BLaER1 treated with 17β-estradiol and CSF1 and Interleukin-3, amounts not matched to agents 10 nM and 100 nM (cell line): ENCODE data around the gene SLC2A14.
"Not testable (repeated sequence)": the region's sequence is repeated elsewhere in the genome, so short reads cannot be mapped to it uniquely, and the experiment has no call there.

Experiments
- H3K27ac ChIP-seq, 11 experiments: shearing (Covaris generic); formaldehyde crosslinking; 2 replicates each; pipeline ENCODE4 v1.8.1; 2022
- H3K27me3 ChIP-seq, 11 experiments: shearing (Covaris generic); formaldehyde crosslinking; 2 replicates each; pipeline ENCODE4 v1.8.1; 2022
- H3K36me3 ChIP-seq, 11 experiments: shearing (Covaris generic); formaldehyde crosslinking; 2 replicates each; pipeline ENCODE4 v1.8.1; 2022
- H3K4me1 ChIP-seq, 10 experiments: shearing (Covaris generic); formaldehyde crosslinking; 2 replicates each; pipeline ENCODE4 v1.8.1; 2022
- H3K4me2 ChIP-seq, 11 experiments: shearing (Covaris generic); formaldehyde crosslinking; 2 replicates each; pipeline ENCODE4 v1.8.1; 2022
- H3K4me3 ChIP-seq, 10 experiments: shearing (Covaris generic); formaldehyde crosslinking; 2 replicates each; pipeline ENCODE4 v1.8.1; 2022
- H3K9ac ChIP-seq, 11 experiments: shearing (Covaris generic); formaldehyde crosslinking; 2 replicates each; pipeline ENCODE4 v1.8.1; 2022
- H3K9me3 ChIP-seq, 11 experiments: shearing (Covaris generic); formaldehyde crosslinking; replicated peaks in 1 of 11; 2 replicates each; pipeline ENCODE4 v1.8.1; 2022
- H4K20me1 ChIP-seq, 11 experiments: shearing (Covaris generic); formaldehyde crosslinking; 2 replicates each; pipeline ENCODE4 v1.8.1; 2022
- Cebpa-rat ChIP-seq, 11 experiments: shearing (Covaris generic); IDR thresholded peaks; 2 replicates each; pipeline ENCODE4 v1.8.1; 2022

The SLC2A14 gene

DNA sequence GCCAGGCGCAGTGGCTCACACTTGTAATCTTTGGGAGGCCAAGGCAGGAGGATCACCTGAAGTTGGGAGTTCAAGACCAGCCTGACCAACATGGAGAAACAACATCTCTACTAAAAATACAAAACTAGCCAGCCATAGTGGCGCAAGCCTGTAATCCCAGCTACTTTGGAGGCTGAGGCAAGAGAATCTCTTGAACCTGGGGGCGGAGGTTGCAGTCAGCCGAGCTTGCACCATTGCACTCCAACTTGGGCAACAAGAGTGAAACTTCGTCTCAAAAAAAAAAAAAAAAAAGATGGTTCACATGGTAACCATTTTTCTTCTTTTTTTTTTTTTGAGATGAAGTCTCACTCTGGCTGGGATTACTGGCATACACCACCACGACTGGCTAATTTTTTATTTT is 35.3 kb downstream of the SLC2A14 start:
- no peak overlapping the region for H3K27ac ChIP-seq

DNA sequence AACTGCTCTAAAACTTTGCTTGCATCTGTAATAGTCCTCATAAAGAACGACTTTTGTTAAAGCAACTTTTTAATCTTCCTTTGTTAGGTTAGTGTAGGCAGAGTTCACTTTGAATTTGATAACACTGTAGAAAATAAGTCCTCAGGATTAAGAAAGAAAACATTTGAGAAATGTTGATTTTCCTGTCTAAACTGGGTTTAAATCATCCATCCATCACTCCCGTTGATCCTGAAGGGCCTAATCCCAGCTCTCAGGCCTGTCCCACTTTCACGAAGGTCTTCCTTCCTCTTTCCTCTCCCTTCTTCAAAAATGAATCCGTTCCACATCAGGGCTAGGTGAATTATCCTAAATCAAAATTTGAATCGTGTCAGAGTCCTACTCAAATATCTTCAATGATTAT is 36.9 kb downstream of the SLC2A14 start:
- Histone ChIP-seq H3K36me3 (no peaks in the 10 kb centered on the region), H3K27me3 (no peaks in the 10 kb centered on the region), H4K20me1 (no peaks in the 10 kb centered on the region), H3K9ac (no peak overlapping the region), H3K4me2 (no peak overlapping the region), H3K9me3 (no peaks in the 10 kb centered on the region), H3K27ac (no peak overlapping the region; a peak in 1 of 22 replicates), H3K4me1 (peaks cover 0 to 18% (median 7%) of the 10 kb centered on the region in 10 experiments; a peak in 12 of 20 replicates), H3K4me3 (no peak overlapping the region)
- TF ChIP-seq Cebpa-rat (IDR thresholded peaks at IDR 0.05), result no peak

More for the DNA sequence above, 35.3 kb downstream of the SLC2A14 start:
- no peak overlapping the region for H3K9ac ChIP-seq
- H3K4me1 ChIP-seq, result peaks cover 0 to 22% (median 8%) of the 10 kb centered on the region in 10 experiments; a peak in 15 of 20 replicates
- H3K27me3 ChIP-seq, result no peaks in the 10 kb centered on the region
- TF ChIP-seq Cebpa-rat (IDR thresholded peaks at IDR 0.05), result no peak
- H3K4me2 ChIP-seq, result no peak overlapping the region
- no peaks in the 10 kb centered on the region for H3K36me3 ChIP-seq
- no peaks in the 10 kb centered on the region for H3K9me3 ChIP-seq
- H4K20me1 ChIP-seq, result no peaks in the 10 kb centered on the region
- H3K4me3 ChIP-seq, result no peak overlapping the region

DNA sequence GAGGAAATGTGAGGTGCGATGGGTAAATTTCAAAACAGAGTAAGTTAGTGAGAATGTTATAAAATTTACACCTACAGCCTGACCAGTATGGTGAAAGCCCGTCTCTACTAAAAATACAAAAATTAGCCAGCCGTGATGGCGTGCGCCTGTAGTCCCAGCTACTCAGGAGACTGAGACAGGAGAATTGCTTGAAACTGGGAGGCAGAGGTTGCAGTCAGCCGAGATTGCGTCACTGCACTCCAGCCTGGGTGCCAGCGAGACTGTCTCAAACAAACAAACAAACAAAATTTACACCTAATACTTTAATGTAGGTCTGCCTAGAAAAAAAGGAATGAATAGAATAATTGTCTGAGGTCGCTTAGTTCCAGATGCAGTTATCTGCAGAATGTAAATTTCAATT is 37.6 kb downstream of the SLC2A14 start:
- Histone ChIP-seq H3K4me1 (peaks cover 0 to 18% (median 7%) of the 10 kb centered on the region in 10 experiments; a peak in 12 of 20 replicates), H3K9ac (no peak overlapping the region), H3K4me3 (no peak overlapping the region), H3K9me3 (no peaks in the 10 kb centered on the region), H4K20me1 (no peaks in the 10 kb centered on the region), H3K27me3 (no peaks in the 10 kb centered on the region), H3K27ac (no peak overlapping the region), H3K4me2 (no peak overlapping the region), H3K36me3 (no peaks in the 10 kb centered on the region)
- no peak for TF ChIP-seq Cebpa-rat (IDR thresholded peaks at IDR 0.05)

DNA sequence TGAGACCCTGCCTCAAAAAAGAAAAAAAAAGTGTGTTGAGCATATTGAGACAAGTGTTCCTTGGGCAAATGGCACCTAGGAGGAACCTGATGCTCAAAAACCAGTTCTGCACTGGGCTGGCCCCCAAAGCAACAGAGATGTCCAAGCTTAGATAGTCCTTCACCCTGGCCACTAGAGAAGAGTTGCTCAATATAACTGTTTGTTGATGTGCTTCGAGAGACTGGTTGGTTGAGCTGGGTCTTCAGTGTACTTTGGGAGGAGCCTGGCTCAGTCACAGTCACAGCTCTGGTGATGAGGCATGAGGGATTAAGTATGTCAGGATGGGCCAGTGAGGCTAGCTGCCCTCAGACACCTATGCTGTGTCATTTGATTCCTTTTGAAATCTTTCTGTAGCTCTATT is 38.0 kb downstream of the SLC2A14 start:
- H3K27me3 ChIP-seq, result no peaks in the 10 kb centered on the region
- no peaks in the 10 kb centered on the region for H3K36me3 ChIP-seq
- H3K27ac ChIP-seq, result no peak overlapping the region
- H3K4me1 ChIP-seq, result peaks cover 0 to 18% (median 7%) of the 10 kb centered on the region in 10 experiments; a peak in 12 of 20 replicates
- no peak for TF ChIP-seq Cebpa-rat (IDR thresholded peaks at IDR 0.05)
- no peaks in the 10 kb centered on the region for H3K9me3 ChIP-seq
- no peak overlapping the region for H3K4me3 ChIP-seq
- no peak overlapping the region for H3K9ac ChIP-seq
- no peaks in the 10 kb centered on the region for H4K20me1 ChIP-seq
- H3K4me2 ChIP-seq, result no peak overlapping the region

DNA sequence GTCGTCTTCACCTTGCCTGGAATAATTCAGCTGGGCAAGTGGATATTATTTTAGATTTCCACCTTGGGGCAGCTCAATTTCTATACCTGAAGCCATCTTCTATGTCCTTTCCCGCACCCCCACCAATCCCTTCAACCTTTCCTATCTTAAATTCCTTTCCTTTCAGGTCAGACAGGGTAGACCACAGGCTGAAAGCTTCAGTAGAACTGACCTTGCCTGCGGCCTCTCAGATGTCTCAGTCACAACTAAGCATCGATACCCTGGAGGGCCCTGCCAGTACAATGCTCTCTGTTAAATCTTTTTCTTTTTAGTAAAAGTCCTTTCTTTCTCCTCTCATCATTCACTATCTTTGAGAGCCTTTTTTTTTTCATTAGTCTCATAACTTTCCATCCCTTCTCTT is 38.9 kb downstream of the SLC2A14 start:
- no peaks in the 10 kb centered on the region for H3K9me3 ChIP-seq
- H3K4me3 ChIP-seq, result no peak overlapping the region
- no peak overlapping the region for H3K4me2 ChIP-seq
- H3K36me3 ChIP-seq, result no peaks in the 10 kb centered on the region
- no peaks in the 10 kb centered on the region for H3K27me3 ChIP-seq
- no peaks in the 10 kb centered on the region for H4K20me1 ChIP-seq
- no peak overlapping the region for H3K27ac ChIP-seq
- no peak overlapping the region for H3K9ac ChIP-seq
- TF ChIP-seq Cebpa-rat (IDR thresholded peaks at IDR 0.05), result no peak
- peaks cover 0 to 18% (median 7%) of the 10 kb centered on the region in 10 experiments; a peak in 12 of 20 replicates for H3K4me1 ChIP-seq

DNA sequence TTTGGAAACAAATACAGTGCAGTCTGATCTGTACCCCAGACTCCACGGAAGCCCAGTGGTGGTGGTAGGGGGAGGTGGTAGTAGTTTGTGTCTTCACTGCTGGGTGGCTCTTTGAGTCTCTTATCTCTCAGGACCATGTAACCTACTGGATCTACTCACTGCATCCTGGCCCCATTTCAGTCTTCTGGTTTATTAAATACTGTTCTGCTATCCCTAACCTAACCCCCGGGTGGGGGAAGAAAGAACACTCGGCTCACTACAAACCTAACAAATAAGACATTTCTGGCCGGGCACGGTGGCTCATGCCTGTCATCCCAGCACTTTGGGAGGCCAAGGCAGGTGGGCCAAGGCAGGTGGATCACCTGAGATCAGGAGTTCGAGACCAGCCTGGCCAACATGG is 39.5 kb downstream of the SLC2A14 start:
- not testable (repeated sequence) for H3K4me3 ChIP-seq, H3K9me3 ChIP-seq, H3K9ac ChIP-seq, H3K27me3 ChIP-seq, H3K27ac ChIP-seq, H3K4me2 ChIP-seq, H4K20me1 ChIP-seq, H3K36me3 ChIP-seq
- H3K4me1 ChIP-seq, result peaks cover 0 to 18% (median 7%) of the 10 kb centered on the region in 10 experiments; a peak in 12 of 20 replicates

DNA sequence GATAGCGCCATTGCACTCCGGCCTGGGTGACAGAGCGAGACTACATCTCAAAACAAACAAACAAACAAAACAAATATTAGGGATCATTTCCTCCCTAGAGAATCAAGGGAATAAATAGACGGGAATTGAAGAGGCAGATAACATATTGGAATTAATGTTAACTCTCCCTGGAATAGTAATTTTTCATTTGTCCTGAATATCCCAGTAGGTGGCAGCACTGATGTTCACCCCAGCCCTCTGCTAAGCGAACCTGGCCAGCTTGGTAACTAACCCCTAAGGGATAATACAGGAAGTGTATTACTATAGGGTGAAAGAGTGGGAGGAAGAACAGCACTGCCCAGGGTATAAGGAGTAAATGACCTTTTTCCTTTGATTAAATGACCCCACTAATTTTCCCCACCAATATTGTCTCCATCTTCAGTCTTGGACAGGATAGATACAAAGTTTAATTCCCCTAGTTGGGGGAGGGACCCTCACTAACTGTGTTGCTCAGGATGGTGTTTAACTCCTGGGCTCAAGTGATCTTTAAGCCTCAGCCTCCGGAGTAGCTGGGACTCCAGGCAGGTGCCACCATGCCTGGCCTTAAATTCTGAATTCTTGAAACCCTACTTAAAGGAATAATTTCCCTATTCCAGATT is 40.5 kb downstream of the SLC2A14 start:
- H3K4me1 ChIP-seq, result peaks cover 0 to 18% (median 7%) of the 10 kb centered on the region in 10 experiments; a peak in 12 of 20 replicates
- H3K27ac ChIP-seq, result no peak overlapping the region; a peak in 1 of 22 replicates
- no peak overlapping the region for H3K9ac ChIP-seq
- no peaks in the 10 kb centered on the region for H4K20me1 ChIP-seq
- no peaks in the 10 kb centered on the region for H3K27me3 ChIP-seq
- H3K4me3 ChIP-seq, result no peak overlapping the region
- TF ChIP-seq Cebpa-rat (IDR thresholded peaks at IDR 0.05), result no peak
- H3K36me3 ChIP-seq, result no peaks in the 10 kb centered on the region
- H3K4me2 ChIP-seq, result peak overlapping the region in 4 of 11 experiments; percentile 14 to 38 (median 23); a peak in 6 of 22 replicates
- no peaks in the 10 kb centered on the region for H3K9me3 ChIP-seq

DNA sequence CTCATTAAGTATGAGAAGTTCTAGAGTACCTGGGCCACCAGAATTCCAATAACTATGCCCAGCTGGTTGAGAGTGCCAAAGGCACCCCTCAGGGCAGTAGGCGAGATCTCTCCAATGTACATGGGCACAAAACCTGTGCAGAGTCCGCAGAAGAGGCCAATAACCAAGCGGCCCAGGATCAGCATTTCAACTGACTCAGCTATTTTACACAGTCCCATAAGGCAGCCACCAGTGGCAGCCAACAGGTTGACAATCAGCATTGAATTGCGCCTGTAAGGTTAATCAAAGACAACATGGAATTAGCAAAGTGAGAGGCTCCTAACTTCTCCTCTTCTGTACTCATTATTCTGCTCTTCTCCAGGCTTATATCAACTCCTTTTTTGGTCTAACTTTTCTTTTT is 43.0 kb downstream of the SLC2A14 start:
- H3K27ac ChIP-seq, H3K27me3 ChIP-seq, H3K36me3 ChIP-seq, H4K20me1 ChIP-seq, H3K9me3 ChIP-seq, H3K4me1 ChIP-seq, H3K4me2 ChIP-seq, H3K9ac ChIP-seq, H3K4me3 ChIP-seq: not testable (repeated sequence)

DNA sequence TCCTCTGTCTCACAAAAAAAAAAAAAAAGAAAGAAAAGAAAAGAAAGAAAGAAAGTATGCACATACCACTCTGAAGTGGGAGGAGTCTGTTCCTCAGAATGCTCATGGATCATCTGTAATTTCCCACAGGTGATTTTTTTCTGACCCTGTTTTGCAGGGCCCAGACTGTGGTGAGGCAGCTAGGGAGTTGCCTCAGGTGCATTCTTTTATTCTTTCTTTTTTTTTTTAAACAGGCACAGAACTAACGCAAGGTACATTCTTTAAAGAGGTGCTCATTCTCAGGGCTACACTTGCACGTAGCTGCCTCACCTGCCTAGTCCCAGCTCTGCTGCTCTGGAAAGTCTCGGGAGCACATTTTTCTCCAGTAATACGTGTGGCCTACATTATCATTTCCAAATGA is 47.0 kb downstream of the SLC2A14 start:
- H3K36me3 ChIP-seq, H3K4me1 ChIP-seq, H3K4me2 ChIP-seq, H3K27ac ChIP-seq, H3K9me3 ChIP-seq, H4K20me1 ChIP-seq, H3K4me3 ChIP-seq, H3K9ac ChIP-seq, H3K27me3 ChIP-seq: not testable (repeated sequence)

DNA sequence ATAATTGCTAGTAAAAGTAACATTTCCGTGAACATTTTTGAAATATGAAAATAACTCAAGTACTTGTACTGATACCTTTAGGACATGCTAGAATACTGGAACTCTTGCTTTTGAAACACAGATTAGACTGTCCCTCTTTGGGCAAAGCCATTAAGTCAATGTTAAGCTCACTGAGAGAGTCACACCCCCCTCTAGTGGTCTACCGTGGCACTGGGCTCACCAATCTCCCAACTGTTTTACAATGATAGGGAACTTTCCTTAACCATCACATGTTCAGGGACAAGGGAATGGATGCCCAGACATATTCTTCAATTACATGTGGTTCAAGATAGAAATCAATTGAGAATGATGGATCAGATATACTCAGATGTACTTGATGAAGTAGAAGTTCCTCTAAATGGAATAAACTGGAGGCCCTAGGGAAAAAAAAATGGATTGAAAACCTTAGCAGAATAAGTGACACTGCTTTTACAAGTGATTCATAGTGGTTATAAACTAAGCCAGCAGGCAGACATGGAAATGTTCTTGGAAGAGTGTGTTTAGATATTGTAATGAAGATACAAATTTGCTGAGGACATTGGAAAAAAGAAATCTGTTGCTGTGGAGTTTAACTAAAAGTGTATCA is 65.7 kb downstream of the SLC2A14 start:
- Histone ChIP-seq H3K9me3 (no peaks in the 10 kb centered on the region), H3K36me3 (no peaks in the 10 kb centered on the region), H3K27ac (no peak overlapping the region), H4K20me1 (no peaks in the 10 kb centered on the region), H3K27me3 (no peaks in the 10 kb centered on the region), H3K4me2 (no peak overlapping the region), H3K4me3 (no peak overlapping the region), H3K9ac (no peak overlapping the region), H3K4me1 (peaks cover 0 to 6% (median 5%) of the 10 kb centered on the region in 10 experiments; a peak in 7 of 20 replicates)
- no peak for TF ChIP-seq Cebpa-rat (IDR thresholded peaks at IDR 0.05)

DNA sequence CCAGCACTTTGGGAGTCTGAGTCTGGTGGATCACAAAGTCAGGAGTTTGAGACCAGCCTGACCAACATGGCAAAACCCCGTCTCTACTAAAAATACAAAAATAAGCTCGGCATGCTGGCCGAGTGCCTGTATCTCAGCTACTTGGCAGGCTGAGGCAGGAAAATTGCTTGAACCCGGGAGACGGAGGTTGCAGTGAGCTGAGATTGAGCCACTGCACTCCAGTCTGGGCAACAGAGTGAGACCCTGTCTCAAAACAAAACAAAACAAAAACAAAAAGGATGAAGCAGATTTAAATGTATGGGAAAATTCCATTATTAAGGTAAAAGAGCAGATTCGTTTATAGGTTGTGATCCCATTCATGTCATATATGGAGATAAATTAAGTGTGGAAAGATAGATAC is 66.4 kb downstream of the SLC2A14 start:
- H3K27me3 ChIP-seq, H3K4me3 ChIP-seq, H3K9me3 ChIP-seq, H3K4me2 ChIP-seq, H3K27ac ChIP-seq, H4K20me1 ChIP-seq, H3K4me1 ChIP-seq, H3K9ac ChIP-seq, H3K36me3 ChIP-seq: not testable (repeated sequence)
